Measurements from ENCODE around the gene ZNF649.

ZNF649 gene

GRCh38 chr19:51861870-51862622 is 42.8 kb downstream of the ZNF649 start:
- H2AFZ ChIP-seq (ENCODE audit: low read length): no peak overlapping the region
- H3F3A ChIP-seq (ENCODE audit: low read depth): no peaks in the 10 kb centered on the region
- H3K79me2 ChIP-seq (ENCODE audit: insufficient read depth, low read length): no peaks in the 10 kb centered on the region
- H3K9me2 ChIP-seq (replicated peaks; ENCODE audit: low read depth, low read length): no peaks in the 10 kb centered on the region
- no peaks in the 10 kb centered on the region for H4K20me1 ChIP-seq (ENCODE audit: insufficient read depth, low read length, poor library complexity, severe bottlenecking)
- H3K9me3 ChIP-seq (ENCODE audit: insufficient read depth, low read depth, low read length): peaks cover 36% of the 10 kb centered on the region; the same call in 1 of the 2 replicates
- H3K9ac ChIP-seq (ENCODE audit: low read depth, low read length, poor library complexity, severe bottlenecking): no peak overlapping the region
- no peaks in the 10 kb centered on the region for H3K27me3 ChIP-seq (ENCODE audit: insufficient read depth, low read length, poor library complexity, severe bottlenecking)
- no peaks in the 10 kb centered on the region for H3K4me1 ChIP-seq (ENCODE audit: insufficient read depth, low read length, poor library complexity, severe bottlenecking)
- H3K4me2 ChIP-seq (ENCODE audit: low read depth, low read length, poor library complexity, severe bottlenecking): no peak overlapping the region
- H3K36me3 ChIP-seq (ENCODE audit: insufficient read depth, low read length): 0 out of 2 replicates have a peak, but pooled peaks cover 6% of the 10 kb centered on the region
- H3K4me3 ChIP-seq (ENCODE audit: low read length, poor library complexity, severe bottlenecking): no peak overlapping the region
- TF ChIP-seq EZH2phosphoT487 (IDR thresholded peaks at IDR 0.05; ENCODE audit: borderline replicate concordance): no peak
- no peak for TF ChIP-seq CTCF (conservative IDR thresholded peaks at IDR 0.05; ENCODE audit: low read length)

All from Loucy (cell line).